Stimulated activated CD4-positive, alpha-beta T cell treated with anti-CD3 and anti-CD28 coated beads, Interleukin-15, amount 100 ng/mL, for 24 hours (primary cell): ENCODE results near the gene CLCA4.
"Not testable (repeated sequence)": the region's sequence is repeated elsewhere in the genome, so short reads cannot be mapped to it uniquely, and the experiment has no call there.

ENCODE experiments used
- DNase-seq: peaks from one replicate; pipeline ENCODE4 v3.0.0-alpha.2; 2020

The CLCA4 gene

DNA sequence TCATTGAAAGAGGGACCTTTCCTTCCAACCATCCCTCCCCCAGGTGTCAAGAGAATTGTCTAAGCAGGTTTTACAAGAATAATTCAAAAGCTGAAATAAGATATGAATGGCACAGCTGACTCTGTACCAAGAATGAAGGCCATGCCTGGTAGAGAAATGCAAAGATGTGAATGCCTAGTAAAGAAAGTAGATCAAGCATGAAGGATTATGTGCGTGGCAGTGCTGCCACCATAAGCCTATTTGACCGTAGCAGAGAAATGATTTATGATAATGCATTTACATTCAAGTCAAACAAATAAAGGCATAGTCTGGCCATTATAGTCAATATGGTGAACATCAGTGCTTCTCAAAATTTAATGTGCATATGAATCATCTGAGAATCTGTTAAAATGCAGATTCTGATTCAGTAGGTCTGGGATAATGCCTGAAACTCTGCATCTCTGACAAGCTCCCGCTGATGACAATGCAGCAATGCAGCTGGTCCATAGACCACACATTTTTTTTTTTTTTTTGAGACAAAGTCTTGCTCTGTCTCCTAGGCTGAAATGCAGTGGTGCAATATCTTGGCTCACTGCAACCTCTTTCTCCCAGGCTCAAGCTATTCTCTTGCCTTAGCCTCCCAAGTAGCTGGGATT, 16.6 kb upstream of the CLCA4 start:
- DNase-seq, result no peak

DNA sequence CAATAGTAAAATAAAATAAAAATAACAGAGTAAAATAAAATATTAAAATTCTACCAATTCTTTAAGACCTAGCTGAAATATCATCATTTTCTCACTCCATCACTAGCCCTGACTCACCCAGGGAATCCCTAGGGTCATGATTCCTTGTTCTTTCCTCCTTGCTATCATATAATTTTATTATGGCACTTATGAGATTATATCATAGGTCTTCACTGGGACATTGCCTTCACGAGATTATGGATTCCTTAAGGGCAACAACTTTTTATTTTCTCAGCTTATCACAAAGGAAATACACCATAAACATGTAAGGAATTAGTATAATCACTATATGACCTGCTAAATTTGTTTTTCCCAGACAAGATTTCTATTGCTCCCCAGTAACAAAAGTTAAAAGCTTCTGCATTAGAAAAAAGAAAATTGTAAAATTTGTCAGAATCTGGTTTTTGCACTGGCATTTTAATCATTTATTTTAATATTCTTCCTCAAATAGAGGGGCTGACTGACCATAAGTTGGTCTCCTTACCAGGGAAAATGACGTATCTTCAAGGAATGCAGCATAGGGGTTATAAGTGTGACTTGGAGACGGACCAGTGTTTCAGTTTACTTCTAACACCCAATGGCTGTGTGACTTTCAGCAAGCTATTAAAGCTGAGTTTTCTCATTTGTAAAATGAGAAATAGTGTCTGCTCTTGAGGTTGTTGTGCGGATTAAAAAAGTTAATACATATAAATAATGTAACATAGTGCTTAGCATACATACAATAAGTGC, 8.8 kb upstream of the CLCA4 start:
- no peak for DNase-seq

DNA sequence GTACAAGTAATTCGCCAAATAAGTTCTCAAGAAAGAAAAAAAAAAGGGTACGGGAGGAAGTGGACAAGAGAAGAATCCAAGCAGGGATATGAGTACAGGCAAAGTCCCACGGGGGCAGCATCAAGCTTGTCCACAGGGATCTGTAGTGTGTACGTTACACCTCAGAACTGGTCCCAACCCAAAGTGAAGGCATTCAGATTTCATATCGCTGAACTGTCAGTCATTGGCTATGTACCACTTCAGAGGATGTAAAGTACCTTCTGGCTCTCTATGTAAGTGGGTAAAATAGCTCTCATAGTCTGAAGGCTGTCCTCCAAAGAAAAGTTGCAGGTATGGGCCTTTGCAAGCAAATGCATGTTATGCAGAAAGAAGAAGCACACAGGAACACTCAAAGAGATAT, 8.1 kb upstream of the CLCA4 start:
- no peak for DNase-seq

DNA sequence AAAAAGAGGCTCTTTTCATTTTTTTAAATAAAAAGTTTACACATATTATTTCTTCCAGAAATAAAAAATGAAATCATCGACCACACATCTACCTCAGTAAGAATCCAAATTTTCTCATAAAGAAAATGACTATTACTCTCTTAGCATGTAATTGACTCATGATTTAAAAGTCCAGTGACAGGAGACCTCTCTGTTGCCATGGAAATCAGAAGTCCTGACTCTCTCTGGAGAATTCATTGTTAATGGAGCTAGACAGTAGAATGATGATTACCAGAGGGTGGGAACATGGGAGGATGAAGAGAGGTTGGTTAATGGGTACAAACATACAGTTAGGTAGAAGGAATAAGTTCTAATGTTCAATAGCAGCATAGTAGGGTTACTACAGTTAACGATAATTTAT, 5.0 kb upstream of the CLCA4 start:
- DNase-seq, result no peak

DNA sequence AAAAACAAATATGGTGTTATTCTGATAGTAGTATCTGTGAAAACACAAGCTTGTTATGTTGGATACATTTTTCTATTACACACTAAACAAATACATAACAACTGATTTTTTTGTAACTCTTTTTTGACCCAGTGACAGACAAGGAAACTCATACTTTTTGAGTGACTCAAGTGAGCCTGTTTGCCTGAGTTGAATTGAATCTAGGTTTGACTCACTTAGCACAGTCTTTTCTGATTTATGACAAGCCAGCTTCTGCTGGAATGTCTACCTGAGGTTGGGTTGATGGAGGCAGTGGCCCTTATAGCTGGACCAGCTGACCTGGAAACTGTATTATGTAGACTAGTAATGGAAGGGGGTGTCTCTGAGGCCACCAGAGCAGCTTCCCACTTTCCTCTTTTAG, 4.2 kb upstream of the CLCA4 start:
- DNase-seq, result no peak

DNA sequence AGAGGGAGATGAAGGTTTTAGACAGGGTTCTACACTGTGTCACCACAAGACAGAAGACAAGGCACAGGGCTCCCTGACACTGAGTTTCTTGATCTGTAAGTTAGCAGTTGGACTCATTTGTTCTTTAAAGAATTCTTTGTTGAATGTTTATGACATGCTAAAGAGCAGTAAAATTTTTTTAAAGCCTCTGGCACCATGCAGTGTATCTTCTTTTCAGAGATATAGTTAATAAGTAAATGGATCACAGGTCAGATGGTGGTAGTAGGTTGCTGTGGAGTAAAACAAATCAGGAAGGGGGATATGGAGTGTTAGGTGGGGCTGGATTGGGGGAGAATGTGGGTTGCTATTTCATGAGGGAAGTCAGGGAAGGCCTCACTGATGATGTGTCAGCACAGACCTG, 2.0 kb downstream of the CLCA4 start:
- DNase-seq, result no peak

DNA sequence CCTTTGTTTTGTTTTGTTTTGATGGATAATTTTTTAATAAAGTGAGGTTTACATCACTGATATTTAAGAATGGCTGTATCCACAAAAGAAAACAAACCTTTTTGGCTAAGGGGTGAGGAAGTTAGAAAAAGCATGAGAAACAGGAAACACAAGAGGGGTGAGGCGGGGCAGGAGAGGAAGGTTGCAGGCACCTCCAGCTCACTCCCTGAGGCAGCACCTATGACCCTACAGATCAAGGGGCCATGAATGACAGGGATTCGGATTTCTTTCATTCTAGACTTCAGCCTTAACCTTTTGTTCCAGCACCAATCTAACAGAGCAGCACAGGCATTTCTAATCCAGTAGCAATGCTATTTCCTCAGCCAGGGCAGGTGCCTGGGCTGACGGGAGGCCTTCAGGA, 4.4 kb downstream of the CLCA4 start:
- DNase-seq, result no peak

DNA sequence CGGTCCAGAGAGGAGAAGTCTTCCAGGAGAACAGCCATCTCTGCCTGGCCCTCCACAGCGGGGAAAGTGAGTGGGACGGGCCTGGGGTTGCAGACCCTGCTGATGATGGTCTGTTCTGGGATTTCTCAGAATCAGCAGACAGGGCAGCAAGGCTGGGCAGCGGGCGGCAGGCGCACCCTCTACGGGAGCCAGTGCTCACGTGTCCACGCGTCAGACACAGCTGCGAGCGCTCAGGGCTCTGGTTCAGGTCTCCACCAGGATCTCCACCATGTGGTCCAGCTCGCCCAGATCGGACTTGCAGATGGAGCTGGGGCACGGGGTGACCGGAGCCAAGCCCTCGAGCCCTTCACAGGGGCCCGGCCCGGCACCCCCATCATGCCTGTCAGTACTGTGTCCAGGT, 5.5 kb downstream of the CLCA4 start:
- no peak for DNase-seq

DNA sequence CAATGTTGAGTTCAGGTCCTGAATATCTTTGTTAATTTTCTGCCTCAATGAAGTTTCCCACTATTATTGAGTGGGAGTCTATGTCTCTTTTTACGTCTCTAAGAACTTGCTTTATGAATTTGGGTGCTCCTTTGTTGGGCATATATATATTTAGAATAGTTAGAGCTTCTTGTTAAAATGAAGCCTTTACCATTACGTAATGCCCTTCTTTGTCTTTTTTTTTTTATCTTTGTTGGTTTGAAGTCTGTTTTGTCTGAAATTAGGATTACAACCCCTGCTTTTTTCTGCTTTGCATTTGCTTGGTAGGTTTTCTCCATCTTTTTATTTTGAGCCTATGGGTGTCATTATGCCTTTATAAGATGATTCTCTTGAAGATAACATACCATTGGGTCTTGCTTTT, 10.9 kb downstream of the CLCA4 start:
- no peak for DNase-seq

DNA sequence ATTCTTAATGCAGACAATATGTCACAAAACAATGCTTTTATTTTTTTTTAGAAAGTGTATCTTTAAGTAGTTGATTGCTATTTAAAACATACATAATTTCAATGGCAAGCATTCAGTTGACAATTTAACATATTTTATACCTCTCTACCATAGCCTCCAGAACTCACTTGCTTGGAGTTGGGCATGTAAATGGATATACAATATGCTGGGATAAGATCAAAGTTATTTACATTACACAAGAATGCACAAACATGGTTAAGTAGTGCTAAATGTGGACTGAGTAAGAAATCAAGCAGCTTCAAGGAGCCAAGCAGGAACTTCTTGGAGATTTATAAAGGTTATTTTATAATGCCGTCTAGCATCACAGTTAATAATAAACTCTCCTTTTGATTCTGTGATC, 17.0 kb downstream of the CLCA4 start:
- no peak for DNase-seq

DNA sequence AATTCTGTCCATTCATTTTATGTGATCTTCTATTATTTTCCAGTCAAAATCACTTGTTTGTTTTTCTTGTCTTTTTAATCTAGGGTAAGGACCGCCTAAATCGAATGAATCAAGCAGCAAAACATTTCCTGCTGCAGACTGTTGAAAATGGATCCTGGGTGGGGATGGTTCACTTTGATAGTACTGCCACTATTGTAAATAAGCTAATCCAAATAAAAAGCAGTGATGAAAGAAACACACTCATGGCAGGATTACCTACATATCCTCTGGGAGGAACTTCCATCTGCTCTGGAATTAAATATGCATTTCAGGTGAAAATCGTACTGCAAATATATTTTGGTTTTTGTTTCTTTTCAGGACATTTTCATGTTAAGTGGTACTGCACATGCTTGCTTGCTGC, 20.5 kb downstream of the CLCA4 start:
- DNase-seq, result no peak

DNA sequence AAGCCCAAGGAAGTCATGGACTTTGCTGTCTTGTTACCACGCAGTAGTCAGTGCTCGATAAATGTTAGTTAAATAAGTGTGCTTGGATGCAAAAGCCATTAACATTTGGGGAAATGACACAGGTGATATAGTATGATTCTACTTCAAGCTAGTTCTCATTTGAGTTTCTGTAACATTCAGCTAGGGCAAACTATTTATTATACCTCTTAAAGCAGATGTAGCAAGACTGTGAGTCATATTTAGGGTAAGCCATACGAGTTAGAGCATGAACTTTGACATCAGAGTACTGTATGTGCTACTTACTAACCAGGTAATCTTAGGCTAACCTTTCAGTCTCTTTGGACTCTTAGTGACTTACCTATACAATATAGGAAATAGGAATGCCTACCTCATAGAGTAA, 21.0 kb downstream of the CLCA4 start:
- DNase-seq, result no peak

DNA sequence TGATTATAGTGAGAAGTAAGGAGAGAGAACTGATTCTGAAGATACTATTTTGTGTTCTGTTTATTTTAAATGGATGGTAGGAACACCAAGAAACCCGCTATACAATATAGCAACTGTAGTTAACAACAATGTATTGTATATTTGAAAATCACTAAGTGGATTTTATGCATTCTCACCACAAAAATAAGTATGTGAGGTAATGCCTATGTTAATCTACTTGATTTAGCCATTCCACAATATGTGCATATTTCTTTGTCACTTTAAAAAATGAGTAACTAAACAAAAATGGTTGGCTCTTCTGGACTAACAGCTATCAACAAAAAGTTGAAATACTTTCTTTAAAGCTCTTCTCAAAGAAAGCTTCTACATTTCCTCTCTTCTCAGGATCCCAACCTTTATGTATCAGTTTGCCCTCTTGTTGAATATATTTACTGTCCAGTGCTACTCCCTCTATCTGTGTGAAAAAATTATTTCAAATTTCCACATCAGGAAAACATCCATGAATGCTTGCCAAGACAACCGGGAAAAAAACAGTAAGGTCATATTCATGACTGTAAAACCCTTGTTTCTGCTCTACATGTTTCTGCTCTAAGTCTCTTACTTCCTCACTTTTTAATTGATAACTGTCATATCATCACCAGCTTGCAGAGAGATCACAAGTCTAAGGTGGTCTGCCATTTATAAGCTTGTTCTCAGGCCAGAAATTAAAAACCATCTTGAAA, 27.0 kb downstream of the CLCA4 start:
- DNase-seq, result no peak

DNA sequence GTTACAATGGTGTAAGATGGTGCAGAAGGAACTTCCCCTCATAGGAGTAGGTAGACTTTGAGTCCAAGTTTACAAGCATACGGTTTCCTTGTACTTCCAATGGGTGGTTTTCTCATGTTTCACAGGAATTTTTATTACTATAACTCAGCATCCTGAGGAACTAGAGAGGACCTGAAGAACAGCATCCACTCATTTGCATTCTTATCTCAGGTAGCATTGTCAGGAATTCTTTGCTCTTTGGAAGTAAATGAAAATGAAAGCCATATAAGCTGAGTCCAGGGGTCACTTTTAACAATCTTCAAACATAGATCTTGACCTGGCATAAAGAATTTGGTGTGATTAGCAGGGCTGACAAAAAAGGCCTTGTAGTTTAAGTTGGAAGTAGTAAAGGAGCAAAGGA, 34.4 kb downstream of the CLCA4 start:
- DNase-seq, result no peak

DNA sequence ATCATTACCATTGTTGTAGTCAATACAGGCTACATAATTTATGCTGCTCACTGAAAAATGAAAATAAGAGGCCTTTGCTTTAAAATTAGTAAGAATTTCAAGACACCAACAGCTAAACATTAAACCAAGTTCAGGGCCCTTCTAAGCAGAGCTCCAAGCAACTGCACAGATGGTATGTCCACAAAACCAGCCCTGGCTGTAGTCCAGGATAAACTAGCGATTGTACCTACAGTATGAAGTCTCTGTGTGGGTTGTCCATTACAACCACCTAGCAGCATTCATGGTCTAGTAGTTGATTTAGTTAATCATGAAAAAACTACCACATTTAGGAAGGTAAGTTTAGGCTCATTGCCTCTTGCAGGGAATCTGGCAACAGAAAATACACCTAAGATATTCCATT, 35.3 kb downstream of the CLCA4 start:
- DNase-seq, result no peak

DNA sequence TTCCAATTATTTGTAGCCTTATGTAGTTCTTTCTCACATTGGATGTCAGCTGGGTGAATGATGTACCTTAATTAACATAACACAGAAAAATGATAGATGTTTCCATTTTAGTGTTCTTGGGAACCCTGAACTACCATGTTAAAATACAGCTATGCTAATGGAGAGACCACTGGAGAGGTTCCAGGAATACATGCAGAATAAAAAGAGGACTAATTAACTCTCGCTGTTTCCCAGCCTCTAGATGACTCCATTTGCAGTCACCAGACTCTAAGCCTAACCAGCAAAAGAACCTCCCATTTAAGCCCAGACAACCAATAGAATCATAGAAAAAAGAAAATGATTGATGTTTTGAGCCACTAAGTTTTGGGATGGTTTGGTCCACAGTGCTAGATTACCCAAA, 36.2 kb downstream of the CLCA4 start:
- no peak for DNase-seq

DNA sequence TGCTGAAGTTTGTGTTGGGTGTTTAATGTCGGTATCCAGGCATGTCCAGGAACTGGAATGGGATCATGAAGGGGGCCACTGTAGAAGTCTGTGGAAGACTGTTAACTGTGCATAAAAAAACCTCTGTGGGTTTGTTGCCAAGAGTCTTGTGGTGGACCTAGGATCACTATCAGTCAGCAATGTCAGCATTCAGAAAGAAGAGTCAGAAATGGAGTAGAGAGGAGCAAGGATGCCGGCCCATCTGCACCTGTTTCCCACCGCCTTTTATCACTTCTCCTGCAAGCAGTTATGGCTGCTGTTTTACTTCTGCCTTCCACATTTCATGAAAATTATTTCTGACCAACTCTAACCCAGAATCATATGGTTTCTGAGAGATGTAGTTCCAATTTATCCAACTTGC, 36.7 kb downstream of the CLCA4 start:
- no peak for DNase-seq

DNA sequence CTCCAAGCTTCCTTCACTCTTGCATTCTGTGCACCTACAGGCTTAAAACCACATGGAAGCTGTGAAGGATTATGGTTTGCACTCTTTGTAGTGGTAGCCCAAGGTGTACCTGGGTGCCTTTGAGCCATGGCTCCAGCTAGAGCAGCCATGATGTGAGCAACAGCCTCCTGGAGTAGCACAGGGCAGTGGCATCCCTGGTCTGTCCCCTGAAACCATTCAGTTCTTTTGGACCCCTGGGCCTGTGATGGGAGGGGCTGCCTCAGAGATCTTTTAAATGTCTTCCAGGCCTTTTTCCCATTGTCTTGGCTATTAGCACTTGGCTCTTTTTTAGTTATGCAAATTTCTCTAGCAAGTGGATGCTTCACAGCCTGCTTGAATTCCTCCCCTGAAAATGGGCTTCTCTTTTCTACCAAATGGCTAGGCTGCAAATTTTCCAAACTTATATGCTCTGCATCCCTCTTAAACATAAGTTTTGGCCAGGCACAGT, 47.4 kb downstream of the CLCA4 start:
- no peak for DNase-seq

DNA sequence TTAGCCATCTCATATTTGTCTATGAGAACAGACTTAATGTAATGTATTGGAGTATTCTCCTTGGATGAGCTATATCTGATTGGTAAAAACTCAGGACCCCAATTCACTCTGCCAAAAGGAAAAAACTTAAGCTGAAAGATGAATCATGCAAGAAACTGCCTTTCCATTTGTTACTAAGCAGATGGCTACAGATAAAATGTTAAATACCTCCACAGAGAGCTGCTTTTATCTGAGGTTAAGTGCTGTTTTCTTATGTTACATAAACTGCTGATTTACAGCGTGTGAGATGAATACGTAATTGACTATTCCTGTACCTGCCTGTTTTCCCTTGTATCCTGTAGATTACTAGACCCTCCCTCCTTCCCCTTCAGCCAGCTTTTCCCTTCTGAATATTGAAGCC, 49.3 kb downstream of the CLCA4 start:
- DNase-seq, result no peak

DNA sequence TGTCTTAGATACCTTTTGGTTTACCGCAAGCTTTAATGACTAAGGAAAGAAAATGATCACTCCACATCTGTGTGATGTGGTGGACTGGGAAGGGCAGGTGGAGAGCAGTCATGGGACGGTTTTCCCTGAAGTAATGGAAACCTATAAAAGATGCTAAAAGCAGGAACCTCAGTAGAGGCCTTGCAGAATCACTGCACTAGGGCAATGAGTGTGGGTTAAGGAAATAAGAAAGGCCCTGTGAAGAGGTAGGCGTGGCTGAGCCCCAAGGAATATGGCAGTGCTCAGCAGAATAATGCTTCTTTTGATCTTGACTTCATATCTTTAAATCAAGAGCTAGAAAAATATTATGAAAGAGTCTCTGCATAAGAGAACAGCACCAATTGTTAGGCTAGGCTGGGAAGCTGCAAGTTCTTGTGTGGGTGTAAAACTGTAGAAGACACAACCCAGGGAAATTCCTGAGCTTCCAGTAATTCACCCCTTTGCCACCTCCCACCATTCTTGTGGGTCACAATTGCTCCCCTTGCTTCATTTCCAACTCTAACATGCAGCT, 49.9 kb downstream of the CLCA4 start:
- no peak for DNase-seq

DNA sequence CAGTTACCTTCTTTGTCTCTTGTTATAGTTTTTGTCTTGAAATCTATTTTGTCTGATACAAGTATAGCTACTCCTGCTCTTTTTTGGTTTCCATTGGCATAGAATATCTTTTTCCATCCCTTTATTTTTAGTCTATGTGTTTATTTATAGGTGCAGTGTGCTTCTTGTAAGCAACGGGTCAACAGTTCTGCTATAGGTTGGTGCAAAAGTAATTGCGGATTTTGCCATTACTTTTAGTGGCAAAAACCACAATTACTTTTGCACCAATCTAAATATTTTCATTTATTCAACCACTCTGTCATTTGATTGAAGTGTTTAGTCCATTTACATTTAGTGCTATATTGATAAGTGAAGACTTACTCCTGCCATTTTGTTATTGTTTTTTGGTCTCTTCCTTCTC, 59.2 kb downstream of the CLCA4 start:
- DNase-seq, result not testable (repeated sequence)

DNA sequence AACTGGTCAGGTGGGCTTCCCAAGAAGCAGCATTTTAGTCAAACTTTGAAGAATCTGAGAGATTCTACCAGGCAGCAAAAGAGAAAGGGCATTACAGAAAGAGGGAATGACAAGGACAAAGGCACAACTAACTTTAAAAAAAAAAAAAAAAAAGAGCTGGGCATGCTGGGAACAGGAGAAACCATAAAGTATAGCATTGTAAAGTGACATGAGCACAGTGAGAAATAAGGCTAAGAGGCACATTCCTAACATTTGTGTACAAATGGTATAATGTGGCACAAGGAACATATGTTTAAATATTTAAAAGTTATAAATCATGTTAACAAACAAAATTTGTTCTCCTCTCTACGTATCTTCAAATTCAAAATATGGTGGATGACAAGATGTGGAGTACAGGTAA, 69.6 kb downstream of the CLCA4 start:
- DNase-seq, result no peak

DNA sequence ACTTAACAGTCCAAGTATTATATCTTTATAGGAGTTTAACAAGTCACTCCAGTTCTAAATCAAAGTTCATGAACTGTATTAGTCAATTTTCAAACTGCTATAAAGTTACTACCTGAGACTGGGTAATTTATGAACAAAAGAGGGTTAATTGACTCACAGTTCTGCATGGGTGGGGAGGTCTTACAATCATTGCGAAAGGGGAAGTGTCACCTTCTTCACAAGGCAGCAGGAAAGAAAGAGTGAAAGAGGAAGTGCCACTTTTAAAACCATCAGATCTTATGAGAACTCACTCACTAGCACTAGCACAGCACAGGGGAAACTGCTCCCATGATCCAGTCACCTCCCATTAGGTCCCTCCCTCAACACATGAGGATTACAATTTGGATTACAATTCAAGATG, 70.0 kb downstream of the CLCA4 start:
- DNase-seq, result no peak

DNA sequence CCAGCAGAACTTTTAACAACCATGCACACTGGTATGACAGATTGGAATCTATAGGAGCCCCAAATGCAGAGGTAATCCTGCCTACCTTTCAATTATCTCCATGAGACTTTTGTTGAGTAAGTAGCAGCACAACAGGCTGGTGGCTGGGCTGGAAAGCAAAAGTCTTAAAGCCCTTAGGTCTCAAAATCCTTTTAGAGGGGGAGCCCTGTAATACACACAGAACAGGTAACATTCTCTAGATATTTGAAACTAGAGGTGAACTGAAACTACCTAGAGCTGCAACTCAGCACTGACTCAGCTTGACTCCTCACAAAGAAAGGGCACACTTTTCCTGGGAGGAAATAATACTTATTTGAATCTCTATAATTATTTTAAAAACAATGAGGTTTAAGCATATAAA, 71.5 kb downstream of the CLCA4 start:
- no peak for DNase-seq
